Aorta (tissue), 5 donors: Measurements from ENCODE around the gene DMRTB1. TPM values are rescaled to one million over a fixed set of nuclear protein-coding genes. Genes with fewer than 3 reads are reported as not detected.

Experiments
- ATAC-seq: fragments of 200-7000 bp; cut with Tn5 transposase; one replicate; pipeline ENCODE4 v1.9.1; 2022; ENCODE audit warnings: moderate library complexity; ENCODE audit not compliant: low FRiP score
- DNase-seq, 2 donors: peaks; one replicate each; pipeline ENCODE4 v3.0.0-alpha.2; 2020
- H3K27ac ChIP-seq, 2 donors: one replicate each; pipeline ENCODE4 v1.5.1; 2013; ENCODE audit warnings: low read length in 2 of 2, mild to moderate bottlenecking in 2 of 2, moderate library complexity in 2 of 2, control low read depth in 1 of 2, inconsistent platforms in 1 of 2, low read depth in 1 of 2
- H3K27me3 ChIP-seq, 2 donors: one replicate each; pipeline ENCODE4 v1.6.1; 2013; ENCODE audit warnings: control low read depth in 1 of 2, low read length in 1 of 2, mild to moderate bottlenecking in 1 of 2, moderate library complexity in 1 of 2; ENCODE audit not compliant: insufficient read depth in 2 of 2, control insufficient read depth in 1 of 2
- H3K36me3 ChIP-seq, 2 donors: one replicate each; pipeline ENCODE4 v1.6.1; 2013; ENCODE audit warnings: control low read depth in 1 of 2, low read length in 1 of 2, mild to moderate bottlenecking in 1 of 2; ENCODE audit not compliant: insufficient read depth in 2 of 2, control insufficient read depth in 1 of 2
- H3K4me1 ChIP-seq, 2 donors: one replicate each; pipeline ENCODE4 v1.6.1; 2013; ENCODE audit warnings: low read length in 2 of 2, control low read depth in 1 of 2, mild to moderate bottlenecking in 1 of 2, moderate library complexity in 1 of 2; ENCODE audit not compliant: insufficient read depth in 2 of 2, control insufficient read depth in 1 of 2
- H3K4me3 ChIP-seq, 2 donors: one replicate each; pipeline ENCODE4 v1.5.1; 2013; ENCODE audit warnings: low read length in 2 of 2, control low read depth in 1 of 2, mild to moderate bottlenecking in 1 of 2
- H3K9me3 ChIP-seq: one replicate; pipeline ENCODE4 v1.6.1; 2013; ENCODE audit warnings: mild to moderate bottlenecking, low read length; ENCODE audit not compliant: control insufficient read depth
- WGBS, 2 donors: extraction: QIAGEN DNeasy Blood & Tissue Kit; methylation state at CpG; one replicate each; pipeline ENCODE4 v1.1.7; 2013; 5-methylcytosine and 5-hydroxymethylcytosine counted together
- intact Hi-C, 2 donors: fragments of 100-400 bp; cut with DNase I; formaldehyde crosslinking; loops; one replicate each; pipeline versions ENCODE4 v1.14.2 to v1.15.0; 2022
- polyA plus RNA-seq, 2 donors: library from polyadenylated mRNA; stranded (reverse); fragments of 200-250 nt; gene quantifications; one replicate each; pipeline ENCODE4 v1.2.3, GENCODE V29; 2013
- total RNA-seq, 2 donors: library from RNA; stranded (reverse); fragmentation: NEBNext Ultra II Directional; extraction: Animal tissue kit (Norgen Biotek cat#: 25700); gene quantifications; one replicate each; pipeline ENCODE4 v1.2.1, GENCODE V29; 2021
- donor health status: healthy with polysubstance abuse.
- donor health status: Bipolar disorder and iron deficiency.
- donor health status: DM: no; HTN: no; CAD: no.
- donor health status: DM: no; HTN: no; CAD: no.
- donor health status: DM: yes; HTN: yes; CAD: no.

DMRTB1 gene
- total and polyA plus RNA-seq, 4 donors: not detected

DNA sequence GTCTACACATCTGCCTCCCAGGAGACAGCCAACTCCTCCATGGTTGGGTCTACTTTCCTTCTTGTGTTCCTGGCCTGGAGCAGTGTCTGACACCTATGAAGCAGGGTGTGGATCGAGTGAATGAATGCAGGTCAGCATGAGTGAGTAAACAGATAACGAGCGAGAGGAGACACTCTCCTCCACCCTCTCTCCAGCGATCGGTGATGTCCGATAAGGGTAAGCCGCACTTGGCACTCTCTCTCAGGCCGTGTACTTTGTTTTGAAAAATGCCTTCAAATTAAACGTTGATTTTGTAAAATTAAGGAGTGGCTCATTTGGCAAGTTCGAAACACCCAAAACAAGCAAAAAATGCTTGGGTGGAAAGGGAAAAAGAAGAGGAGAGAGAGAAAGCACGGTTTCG is 43.8 kb upstream of the DMRTB1 start:
- DNase-seq (no peak), ATAC-seq (no peak)

DNA sequence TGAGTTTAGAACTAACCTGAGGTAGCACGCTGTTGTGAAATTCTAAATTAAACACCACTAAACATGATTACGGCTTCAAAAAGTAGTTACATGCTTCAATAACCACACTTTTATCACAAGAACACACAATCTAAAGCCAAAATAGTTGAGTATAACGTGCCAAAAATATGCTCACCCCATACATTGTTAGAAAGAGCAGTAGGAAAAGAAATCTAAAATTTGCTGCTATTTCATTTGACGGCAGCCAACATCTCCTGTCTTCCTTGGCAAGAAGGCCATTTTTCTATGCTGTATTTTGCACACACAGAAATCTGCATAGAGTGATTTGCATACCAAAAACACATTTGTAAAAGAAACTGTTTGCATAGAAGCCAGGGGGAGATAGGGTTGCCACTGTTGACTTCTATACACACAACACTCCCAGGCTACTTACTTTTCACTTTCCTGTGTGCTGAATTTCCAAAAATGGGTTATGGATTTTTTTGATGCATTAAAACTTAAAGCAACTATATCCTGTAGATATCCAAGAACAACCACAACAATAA is 42.9 kb upstream of the DMRTB1 start:
- Histone ChIP-seq H3K27ac (no peak overlapping the region), H3K9me3 (no peaks in the 10 kb centered on the region), H3K4me1 (no peaks in the 10 kb centered on the region), H3K4me3 (no peak overlapping the region), H3K36me3 (no peaks in the 10 kb centered on the region), H3K27me3 (peaks cover 0 to 2% of the 10 kb centered on the region in 2 donors)
- intact Hi-C loops: no loop called here
- WGBS, 2 donors: 35 to 41% methylated on average over 4 of the region's 4 CpGs
- ATAC-seq: no peak
- DNase-seq: no peak

More for the DNA sequence above, 43.8 kb upstream of the DMRTB1 start:
- H3K4me3 ChIP-seq: no peak overlapping the region
- no peaks in the 10 kb centered on the region for H3K9me3 ChIP-seq
- H3K36me3 ChIP-seq: no peaks in the 10 kb centered on the region
- intact Hi-C loops: no loop called here
- H3K4me1 ChIP-seq: no peaks in the 10 kb centered on the region
- WGBS, 2 donors: 93 to 95% methylated on average over 12 of the region's 12 CpGs
- no peak overlapping the region for H3K27ac ChIP-seq
- peaks cover 0 to 2% of the 10 kb centered on the region in 2 donors for H3K27me3 ChIP-seq

GRCh38 chr1:53417074-53417511 is 42.1 kb upstream of the DMRTB1 start:
- no peak overlapping the region for H3K4me3 ChIP-seq
- 30 to 32% methylated on average over 9 of the region's 9 CpGs for WGBS, 2 donors
- no peaks in the 10 kb centered on the region for H3K36me3 ChIP-seq
- H3K27me3 ChIP-seq: no peaks in the 10 kb centered on the region
- H3K27ac ChIP-seq: no peak overlapping the region
- no peak for ATAC-seq
- H3K9me3 ChIP-seq: no peaks in the 10 kb centered on the region
- DNase-seq: no peak
- no peaks in the 10 kb centered on the region for H3K4me1 ChIP-seq
- intact Hi-C loops: no loop called here

DNA sequence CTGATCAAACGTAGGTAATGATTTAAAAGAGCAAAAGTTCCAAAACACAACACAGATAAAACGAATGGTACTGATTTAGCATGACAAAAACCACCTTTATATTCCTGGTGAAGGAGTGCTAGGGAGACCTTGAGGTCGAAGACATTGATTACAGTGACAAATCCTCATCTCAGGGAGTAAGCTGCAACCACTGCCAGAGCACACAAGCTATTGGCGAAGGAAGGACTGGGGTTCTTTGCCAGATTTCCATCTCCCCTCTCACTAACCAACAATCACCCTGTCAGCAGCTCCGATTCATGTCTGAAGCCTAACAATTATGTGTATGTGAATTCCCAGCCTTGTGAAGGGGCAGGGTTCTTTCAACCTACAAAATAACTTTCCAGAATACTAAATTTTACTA is 40.2 kb upstream of the DMRTB1 start:
- DNase-seq (no peak), ATAC-seq (no peak)
- no peak overlapping the region for H3K27ac ChIP-seq

DNA sequence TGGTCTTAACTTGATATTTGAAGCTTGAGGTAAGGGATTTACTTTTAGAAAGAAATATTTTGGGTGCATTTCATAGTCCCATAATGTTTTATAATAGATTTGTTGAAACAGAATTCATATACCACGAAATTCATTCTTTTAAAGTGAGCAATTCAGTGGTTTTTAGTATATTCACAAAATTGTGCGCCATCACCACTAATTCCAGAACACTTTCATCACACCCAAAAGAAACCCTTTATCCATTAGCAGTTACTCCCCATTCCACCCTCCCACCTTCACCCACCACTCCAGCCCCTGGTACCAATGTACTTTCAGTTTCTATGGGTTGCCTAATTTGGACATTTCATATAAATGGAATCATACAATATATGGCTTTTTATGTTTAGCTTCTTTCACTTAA is 38.9 kb upstream of the DMRTB1 start:
- ATAC-seq (no peak), DNase-seq (no peak)
- 91% methylated on average over 2 of the region's 2 CpGs for WGBS, 2 donors
- H3K4me3 ChIP-seq: no peak overlapping the region
- intact Hi-C loops: no loop called here
- H3K36me3 ChIP-seq: no peaks in the 10 kb centered on the region
- no peaks in the 10 kb centered on the region for H3K9me3 ChIP-seq
- H3K27me3 ChIP-seq: no peaks in the 10 kb centered on the region
- no peak overlapping the region for H3K27ac ChIP-seq
- no peaks in the 10 kb centered on the region for H3K4me1 ChIP-seq

More for the DNA sequence above, 40.2 kb upstream of the DMRTB1 start:
- Histone ChIP-seq H3K9me3 (no peaks in the 10 kb centered on the region), H3K36me3 (no peaks in the 10 kb centered on the region), H3K4me1 (no peaks in the 10 kb centered on the region), H3K27me3 (no peaks in the 10 kb centered on the region), H3K4me3 (no peak overlapping the region)
- intact Hi-C loops: no loop called here
- 23 to 28% methylated on average over 5 of the region's 5 CpGs for WGBS, 2 donors

GRCh38 chr1:53421208-53421607 is 38.0 kb upstream of the DMRTB1 start:
- WGBS, 2 donors: 89 to 93% methylated on average over 1 of the region's 1 CpG
- H3K9me3 ChIP-seq: no peaks in the 10 kb centered on the region
- ATAC-seq: no peak
- H3K27ac ChIP-seq: no peak overlapping the region
- DNase-seq: no peak
- intact Hi-C loops: no loop called here
- no peak overlapping the region for H3K4me3 ChIP-seq
- no peaks in the 10 kb centered on the region for H3K27me3 ChIP-seq
- H3K36me3 ChIP-seq: no peaks in the 10 kb centered on the region
- H3K4me1 ChIP-seq: no peaks in the 10 kb centered on the region

DNA sequence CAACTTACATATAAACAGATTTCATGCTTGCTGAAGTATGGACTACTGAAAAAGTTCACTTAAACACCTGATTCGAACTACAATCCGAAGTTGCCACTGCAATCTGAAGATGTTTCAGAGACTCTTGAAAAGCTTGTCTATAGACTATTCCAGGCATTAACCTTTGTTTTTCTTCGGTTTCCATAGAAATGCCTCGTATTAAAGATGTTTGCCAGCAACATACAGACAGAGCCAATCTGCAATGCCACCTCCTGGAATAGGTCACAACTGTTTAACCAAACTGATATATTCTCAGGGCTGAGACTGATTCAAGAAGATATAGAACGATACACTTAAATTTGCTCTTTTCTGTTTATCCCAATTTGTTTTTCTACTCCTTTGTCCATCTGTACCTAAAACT is 28.9 kb upstream of the DMRTB1 start:
- WGBS, 2 donors: 27 to 29% methylated on average over 5 of the region's 5 CpGs
- intact Hi-C loops: no loop called here
- ATAC-seq (no peak), DNase-seq (no peak)
- H3K27me3 ChIP-seq: no peaks in the 10 kb centered on the region
- H3K27ac ChIP-seq: no peak overlapping the region
- H3K4me1 ChIP-seq: no peaks in the 10 kb centered on the region
- H3K9me3 ChIP-seq: no peaks in the 10 kb centered on the region
- no peak overlapping the region for H3K4me3 ChIP-seq
- no peaks in the 10 kb centered on the region for H3K36me3 ChIP-seq

DNA sequence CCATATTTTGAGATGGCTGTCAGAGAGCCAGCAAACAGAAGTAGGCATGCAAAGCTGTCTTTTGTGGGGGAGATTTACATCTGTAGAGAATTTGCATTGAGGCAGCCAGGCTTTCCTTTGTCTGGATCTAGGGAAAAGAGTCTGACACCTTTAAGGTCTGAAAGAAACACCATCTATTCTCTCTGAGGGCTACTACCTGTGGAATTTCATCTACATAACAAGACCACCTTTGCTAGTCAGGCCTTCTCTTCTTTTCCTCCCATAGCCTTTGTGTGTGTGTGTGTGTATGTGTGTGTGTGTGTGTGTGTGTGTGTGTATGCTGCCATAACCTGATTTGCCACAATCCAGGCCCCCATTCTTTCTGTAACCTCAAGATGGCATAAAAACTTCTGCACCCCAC is 28.4 kb upstream of the DMRTB1 start:
- Histone ChIP-seq H3K27ac (no peak overlapping the region), H3K4me3 (no peak overlapping the region), H3K36me3 (no peaks in the 10 kb centered on the region), H3K4me1 (no peaks in the 10 kb centered on the region), H3K9me3 (no peaks in the 10 kb centered on the region), H3K27me3 (no peaks in the 10 kb centered on the region)
- DNase-seq (no peak), ATAC-seq (no peak)
- intact Hi-C loops: no loop called here

GRCh38 chr1:53431244-53431643 is 28.0 kb upstream of the DMRTB1 start:
- 78 to 81% methylated on average over 4 of the region's 4 CpGs for WGBS, 2 donors
- Histone ChIP-seq H3K27me3 (no peaks in the 10 kb centered on the region), H3K9me3 (no peaks in the 10 kb centered on the region), H3K4me1 (no peaks in the 10 kb centered on the region), H3K36me3 (no peaks in the 10 kb centered on the region), H3K27ac (no peak overlapping the region), H3K4me3 (no peak overlapping the region)
- no peak for ATAC-seq
- no peak for DNase-seq
- intact Hi-C loops: no loop called here
